SU-DHL-6 (cell line): Measurements from ENCODE around the gene SIT1.

Experiments used
- EZH2phosphoT487 ChIP-seq: fragments of 200-600 bp; sonication (generic), shearing (Covaris generic); conservative IDR thresholded peaks from 2 replicates; pipeline ENCODE4 v1.6.1; 2018; ENCODE audit warnings: mild to moderate bottlenecking, antibody characterized with exemption, low read length, moderate library complexity, mixed read lengths
- TF ChIP-seq, protein P1 (sequence below): fragments of 200-600 bp; sonication (generic); IDR thresholded peaks from one replicate; pipeline ENCODE4 v1.5.1; 2017; ENCODE audit warnings: antibody characterized with exemption, mild to moderate bottlenecking, low read length, moderate library complexity; ENCODE audit not compliant: insufficient read depth, poor library complexity, severe bottlenecking

DNA sequence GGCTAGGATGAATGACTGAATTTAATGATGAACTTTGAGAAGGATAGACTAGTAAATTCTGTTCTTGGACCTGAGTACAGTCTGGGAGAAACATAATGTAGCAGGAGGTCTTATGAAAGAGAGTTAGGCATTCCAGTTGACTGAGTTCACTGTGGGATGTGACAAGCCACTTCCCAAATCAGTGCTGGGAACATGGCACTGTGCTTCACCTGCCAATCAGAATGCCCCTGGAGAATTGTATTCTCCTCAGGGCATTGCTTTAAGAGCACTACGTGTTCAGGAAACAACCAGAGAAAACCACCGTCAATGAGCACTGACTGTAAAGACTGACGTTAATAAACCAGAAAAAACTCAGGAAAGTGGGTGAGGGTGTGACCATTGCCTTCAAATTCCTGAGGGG is 8.6 kb upstream of the SIT1 start:
- TF ChIP-seq, protein P1, sequence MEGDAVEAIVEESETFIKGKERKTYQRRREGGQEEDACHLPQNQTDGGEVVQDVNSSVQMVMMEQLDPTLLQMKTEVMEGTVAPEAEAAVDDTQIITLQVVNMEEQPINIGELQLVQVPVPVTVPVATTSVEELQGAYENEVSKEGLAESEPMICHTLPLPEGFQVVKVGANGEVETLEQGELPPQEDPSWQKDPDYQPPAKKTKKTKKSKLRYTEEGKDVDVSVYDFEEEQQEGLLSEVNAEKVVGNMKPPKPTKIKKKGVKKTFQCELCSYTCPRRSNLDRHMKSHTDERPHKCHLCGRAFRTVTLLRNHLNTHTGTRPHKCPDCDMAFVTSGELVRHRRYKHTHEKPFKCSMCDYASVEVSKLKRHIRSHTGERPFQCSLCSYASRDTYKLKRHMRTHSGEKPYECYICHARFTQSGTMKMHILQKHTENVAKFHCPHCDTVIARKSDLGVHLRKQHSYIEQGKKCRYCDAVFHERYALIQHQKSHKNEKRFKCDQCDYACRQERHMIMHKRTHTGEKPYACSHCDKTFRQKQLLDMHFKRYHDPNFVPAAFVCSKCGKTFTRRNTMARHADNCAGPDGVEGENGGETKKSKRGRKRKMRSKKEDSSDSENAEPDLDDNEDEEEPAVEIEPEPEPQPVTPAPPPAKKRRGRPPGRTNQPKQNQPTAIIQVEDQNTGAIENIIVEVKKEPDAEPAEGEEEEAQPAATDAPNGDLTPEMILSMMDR = no peak
- no peak for TF ChIP-seq EZH2phosphoT487
